Measurements from ENCODE around the gene WNT2. TPM values are rescaled to one million over a fixed set of nuclear protein-coding genes. Genes with fewer than 3 reads are reported as not detected.

WNT2 gene
- total RNA-seq, 3 donors from 2014 or later (not counting 1 experiment from before 2014, with no cell fraction given), result not detected

- H3K4me1 Mint-ChIP-seq, result no peaks in the 10 kb centered on the region
- H3K4me3 Mint-ChIP-seq, result no peak overlapping the region
- DNase-seq, result no peak
- no peak for ATAC-seq
- Histone ChIP-seq H3K9me3 (ENCODE audit: control insufficient read depth, insufficient read depth, low read length) (peaks cover 7% of the 10 kb centered on the region), H3K27ac (ENCODE audit: low read length) (no peak overlapping the region), H3K4me1 (ENCODE audit: control insufficient read depth, insufficient read depth, low read length) (no peaks in the 10 kb centered on the region), H3K36me3 (ENCODE audit: control insufficient read depth, insufficient read depth, low read length) (no peaks in the 10 kb centered on the region), H3K27me3 (ENCODE audit: control insufficient read depth, insufficient read depth, low read length) (no peaks in the 10 kb centered on the region), H3K4me3 (ENCODE audit: low read length) (no peak overlapping the region)
- 80% methylated on average over 6 of the region's 7 CpGs for WGBS (ENCODE audit: insufficient coverage)
- H3K27me3 Mint-ChIP-seq (ENCODE audit: low read depth in 2 of 2), result no peaks in the 10 kb centered on the region
- H3K27ac Mint-ChIP-seq, result no peak overlapping the region
- intact Hi-C loops (cut with micrococcal nuclease), result no loop called here
- no peaks in the 10 kb centered on the region for H3K36me3 Mint-ChIP-seq
- peaks cover 6 to 9% of the 10 kb centered on the region in 2 donors for H3K9me3 Mint-ChIP-seq
- TF ChIP-seq, protein P1, sequence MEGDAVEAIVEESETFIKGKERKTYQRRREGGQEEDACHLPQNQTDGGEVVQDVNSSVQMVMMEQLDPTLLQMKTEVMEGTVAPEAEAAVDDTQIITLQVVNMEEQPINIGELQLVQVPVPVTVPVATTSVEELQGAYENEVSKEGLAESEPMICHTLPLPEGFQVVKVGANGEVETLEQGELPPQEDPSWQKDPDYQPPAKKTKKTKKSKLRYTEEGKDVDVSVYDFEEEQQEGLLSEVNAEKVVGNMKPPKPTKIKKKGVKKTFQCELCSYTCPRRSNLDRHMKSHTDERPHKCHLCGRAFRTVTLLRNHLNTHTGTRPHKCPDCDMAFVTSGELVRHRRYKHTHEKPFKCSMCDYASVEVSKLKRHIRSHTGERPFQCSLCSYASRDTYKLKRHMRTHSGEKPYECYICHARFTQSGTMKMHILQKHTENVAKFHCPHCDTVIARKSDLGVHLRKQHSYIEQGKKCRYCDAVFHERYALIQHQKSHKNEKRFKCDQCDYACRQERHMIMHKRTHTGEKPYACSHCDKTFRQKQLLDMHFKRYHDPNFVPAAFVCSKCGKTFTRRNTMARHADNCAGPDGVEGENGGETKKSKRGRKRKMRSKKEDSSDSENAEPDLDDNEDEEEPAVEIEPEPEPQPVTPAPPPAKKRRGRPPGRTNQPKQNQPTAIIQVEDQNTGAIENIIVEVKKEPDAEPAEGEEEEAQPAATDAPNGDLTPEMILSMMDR (IDR thresholded peaks at IDR 0.05), result no peak
Observed at GRCh38 chr7:117347962-117348672, 25.3 kb upstream of the WNT2 start.

DNA sequence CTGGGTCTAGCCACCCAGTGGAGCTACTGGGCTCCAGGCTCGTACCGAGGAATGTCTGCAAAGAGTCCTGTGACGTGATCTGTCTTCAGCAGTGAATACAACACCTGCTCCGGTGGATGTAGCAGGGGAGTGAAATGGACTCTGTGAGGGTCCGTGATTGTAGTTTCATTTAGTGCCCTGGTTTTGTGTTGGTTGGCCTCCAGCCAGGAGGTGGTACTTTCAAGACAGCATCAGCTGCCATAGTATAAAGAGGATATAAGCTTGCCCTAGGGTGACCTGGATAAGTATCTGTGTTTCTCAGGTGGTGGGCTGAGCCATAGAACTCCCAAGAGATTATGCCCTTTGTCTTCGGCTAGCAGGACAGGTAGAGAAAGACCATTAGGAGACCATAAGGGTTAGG is 24.6 kb upstream of the WNT2 start:
- 89% methylated on average over 6 of the region's 6 CpGs for WGBS (ENCODE audit: insufficient coverage)
- Mint-ChIP-seq H3K27me3 (ENCODE audit: low read depth in 2 of 2) (no peaks in the 10 kb centered on the region), H3K4me3 (no peak overlapping the region), H3K36me3 (no peaks in the 10 kb centered on the region), H3K4me1 (no peaks in the 10 kb centered on the region), H3K9me3 (peaks cover 6 to 9% of the 10 kb centered on the region in 2 donors), H3K27ac (no peak overlapping the region)
- no peak for ATAC-seq
- Histone ChIP-seq H3K27ac (ENCODE audit: low read length) (no peak overlapping the region), H3K9me3 (ENCODE audit: control insufficient read depth, insufficient read depth, low read length) (peaks cover 7% of the 10 kb centered on the region), H3K27me3 (ENCODE audit: control insufficient read depth, insufficient read depth, low read length) (no peaks in the 10 kb centered on the region), H3K4me3 (ENCODE audit: low read length) (no peak overlapping the region), H3K36me3 (ENCODE audit: control insufficient read depth, insufficient read depth, low read length) (no peaks in the 10 kb centered on the region), H3K4me1 (ENCODE audit: control insufficient read depth, insufficient read depth, low read length) (no peaks in the 10 kb centered on the region)
- TF ChIP-seq, protein P1 (IDR thresholded peaks at IDR 0.05), result no peak
- no peak for DNase-seq
- intact Hi-C loops (cut with micrococcal nuclease), result no loop called here

- TF ChIP-seq, protein P1 (IDR thresholded peaks at IDR 0.05), result no peak
- no peak for DNase-seq
- Mint-ChIP-seq H3K4me3 (no peak overlapping the region), H3K27ac (no peak overlapping the region), H3K36me3 (no peaks in the 10 kb centered on the region), H3K9me3 (peaks cover 6 to 9% of the 10 kb centered on the region in 2 donors), H3K27me3 (ENCODE audit: low read depth in 2 of 2) (no peaks in the 10 kb centered on the region), H3K4me1 (no peaks in the 10 kb centered on the region)
- Histone ChIP-seq H3K27ac (ENCODE audit: low read length) (no peak overlapping the region), H3K27me3 (ENCODE audit: control insufficient read depth, insufficient read depth, low read length) (no peaks in the 10 kb centered on the region), H3K9me3 (ENCODE audit: control insufficient read depth, insufficient read depth, low read length) (peaks cover 7% of the 10 kb centered on the region), H3K4me1 (ENCODE audit: control insufficient read depth, insufficient read depth, low read length) (no peaks in the 10 kb centered on the region), H3K36me3 (ENCODE audit: control insufficient read depth, insufficient read depth, low read length) (no peaks in the 10 kb centered on the region), H3K4me3 (ENCODE audit: low read length) (no peak overlapping the region)
- no peak for ATAC-seq
- intact Hi-C loops (cut with micrococcal nuclease), result no loop called here
Observed at GRCh38 chr7:117346161-117346560, 23.3 kb upstream of the WNT2 start.

- no peaks in the 10 kb centered on the region for H3K27me3 Mint-ChIP-seq (ENCODE audit: low read depth in 2 of 2)
- TF ChIP-seq, protein P1 (IDR thresholded peaks at IDR 0.05), result no peak
- ATAC-seq (no peak), DNase-seq (no peak)
- no peak overlapping the region for H3K4me3 Mint-ChIP-seq
- no peak overlapping the region for H3K27ac Mint-ChIP-seq
- peaks cover 0 to 5% of the 10 kb centered on the region in 2 donors for H3K9me3 Mint-ChIP-seq
- Histone ChIP-seq H3K4me1 (ENCODE audit: control insufficient read depth, insufficient read depth, low read length) (no peaks in the 10 kb centered on the region), H3K4me3 (ENCODE audit: low read length) (no peak overlapping the region), H3K9me3 (ENCODE audit: control insufficient read depth, insufficient read depth, low read length) (no peaks in the 10 kb centered on the region), H3K27ac (ENCODE audit: low read length) (no peak overlapping the region), H3K27me3 (ENCODE audit: control insufficient read depth, insufficient read depth, low read length) (no peaks in the 10 kb centered on the region), H3K36me3 (ENCODE audit: control insufficient read depth, insufficient read depth, low read length) (no peaks in the 10 kb centered on the region)
- H3K4me1 Mint-ChIP-seq, result no peaks in the 10 kb centered on the region
- no peaks in the 10 kb centered on the region for H3K36me3 Mint-ChIP-seq
- intact Hi-C loops (cut with micrococcal nuclease), result no loop called here
- no CpG with 5 or more reads among the region's 1 CpG for WGBS (ENCODE audit: insufficient coverage)
Observed at GRCh38 chr7:117338020-117338419, 15.2 kb upstream of the WNT2 start.

Data from natural killer cell (primary cell).